GF-D8 (cell line): Measurements from ENCODE around the gene HDAC4.

Source experiments
- DNase-seq: peaks from one replicate; lab custom pipeline; 2025; lab: John Stamatoyannopoulos, UW

HDAC4 gene

DNA sequence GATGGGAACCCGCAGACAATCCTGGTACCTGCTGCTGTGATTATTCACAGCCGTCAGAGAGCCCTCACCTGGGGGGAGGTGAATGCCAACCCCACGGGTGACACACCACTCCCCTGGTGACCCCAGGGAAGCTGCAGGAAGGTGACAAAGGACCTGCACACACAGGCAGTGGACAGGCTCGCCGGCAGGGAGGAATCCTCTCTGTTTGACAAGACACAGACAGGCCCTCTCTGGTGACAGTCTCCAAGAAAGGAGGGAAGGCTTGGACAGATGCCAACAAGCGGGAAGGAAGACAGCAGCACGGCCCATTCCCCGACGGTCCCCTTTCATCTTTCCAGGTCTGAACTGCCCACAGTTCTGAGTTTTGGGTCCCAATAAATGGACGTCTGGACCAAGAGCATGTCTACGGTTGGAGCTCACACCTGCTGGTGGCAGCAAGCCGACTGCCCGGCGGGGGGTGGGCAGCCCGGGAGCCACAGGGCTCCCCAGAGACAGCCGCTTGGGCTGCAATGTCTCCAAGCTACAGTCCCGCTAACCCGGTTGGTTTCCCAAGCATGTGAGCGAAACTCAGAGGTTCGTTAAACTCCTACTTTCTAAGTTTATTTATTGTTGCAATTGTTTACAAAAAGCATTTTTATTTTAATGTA, 31.8 kb downstream of the HDAC4 start:
- no peak for DNase-seq

DNA sequence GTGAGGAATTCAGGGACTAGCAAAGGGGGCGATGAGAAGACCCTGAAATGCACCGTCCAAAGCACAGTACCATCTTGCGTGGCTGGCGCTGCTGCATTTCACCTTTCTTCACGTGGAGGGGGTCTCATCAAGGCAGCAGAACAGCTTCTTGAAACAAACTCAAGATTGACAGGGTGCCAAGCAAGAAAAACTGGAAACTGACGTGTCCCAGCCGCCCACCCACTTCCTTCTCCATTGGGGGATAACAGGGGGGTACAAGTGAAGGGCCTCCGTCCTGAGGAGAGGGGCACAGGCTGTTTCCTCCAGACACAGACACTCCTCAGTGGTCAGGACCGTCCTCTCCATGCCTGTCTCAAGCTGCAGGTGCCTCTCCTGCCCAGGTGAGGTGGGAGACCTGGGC, 32.5 kb downstream of the HDAC4 start:
- no peak for DNase-seq

DNA sequence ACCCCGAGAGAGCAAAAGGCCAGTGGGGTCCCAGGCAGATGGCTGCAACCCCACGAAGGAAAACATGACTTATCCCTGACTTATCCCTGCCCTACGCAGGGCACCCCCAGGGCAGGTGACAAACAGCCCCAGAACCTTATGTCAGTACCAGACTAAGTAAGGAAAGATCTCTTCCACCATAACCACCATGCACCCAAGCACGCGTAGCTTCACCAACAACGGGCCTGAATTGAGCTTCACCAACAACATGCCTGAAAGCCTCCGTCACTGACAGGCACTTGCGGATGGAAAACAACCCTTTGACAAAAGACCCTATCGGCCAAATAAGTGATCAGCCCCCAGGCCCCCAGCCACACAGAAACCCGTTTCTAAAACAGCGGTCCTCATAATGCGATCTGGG, 34.1 kb downstream of the HDAC4 start:
- no peak for DNase-seq

DNA sequence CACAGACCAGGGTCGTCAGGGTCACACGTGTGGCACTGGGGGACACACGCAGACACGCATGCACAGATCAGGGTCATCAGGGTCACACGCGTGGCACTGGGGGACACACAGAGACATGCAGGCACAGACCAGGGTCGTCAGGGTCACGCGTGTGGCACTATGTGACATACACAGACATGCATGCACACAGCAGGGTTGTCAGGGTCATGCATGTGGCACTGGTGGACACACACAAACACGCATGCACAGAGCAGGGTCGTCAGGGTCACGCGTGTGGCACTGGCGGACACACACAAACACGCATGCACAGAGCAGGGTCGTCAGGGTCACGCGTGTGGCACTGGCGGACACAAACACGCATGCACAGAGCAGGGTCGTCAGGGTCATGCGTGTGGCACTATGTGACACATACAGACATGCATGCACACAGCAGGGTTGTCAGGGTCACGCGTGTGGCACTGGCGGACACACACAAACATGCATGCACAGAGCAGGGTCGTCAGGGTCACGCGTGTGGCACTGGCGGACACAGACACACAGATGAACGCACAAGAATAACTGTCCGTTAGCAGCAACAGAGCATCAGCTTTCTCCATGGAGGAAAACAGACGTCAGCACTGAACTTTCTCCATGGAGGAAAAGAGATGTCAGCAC, 34.9 kb downstream of the HDAC4 start:
- DNase-seq = no peak

DNA sequence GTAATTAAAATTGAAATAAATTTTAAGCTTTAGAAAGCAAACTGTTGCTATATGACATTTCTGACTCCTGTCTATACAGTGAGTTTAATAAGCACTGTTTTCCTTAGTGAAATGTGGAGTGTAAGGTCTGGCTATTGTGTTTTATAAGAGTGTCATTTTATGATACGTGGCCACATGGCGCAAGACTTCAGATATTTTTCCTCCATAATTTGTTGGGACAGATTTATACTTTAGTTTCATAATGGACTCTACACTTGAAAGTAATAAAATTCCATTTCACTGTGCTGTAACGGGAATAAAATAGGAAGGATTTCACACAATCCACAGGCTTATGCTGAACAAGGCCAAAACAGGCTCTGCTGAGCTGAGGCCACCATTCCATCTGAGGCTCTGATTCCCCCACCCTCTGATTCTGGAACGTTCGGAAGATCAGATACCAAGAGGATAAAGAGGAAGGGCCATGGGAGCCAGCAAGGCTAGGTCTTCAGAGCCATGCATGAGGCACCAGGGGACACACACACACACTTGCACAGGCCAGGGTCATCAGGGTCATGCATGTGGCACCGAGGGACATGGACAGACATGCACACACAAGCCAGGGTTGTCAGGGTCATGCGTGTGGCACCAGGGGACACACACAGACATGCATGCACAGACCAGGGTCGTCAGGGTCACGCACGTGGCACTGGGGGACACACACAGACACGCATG, 35.6 kb downstream of the HDAC4 start:
- no peak for DNase-seq

DNA sequence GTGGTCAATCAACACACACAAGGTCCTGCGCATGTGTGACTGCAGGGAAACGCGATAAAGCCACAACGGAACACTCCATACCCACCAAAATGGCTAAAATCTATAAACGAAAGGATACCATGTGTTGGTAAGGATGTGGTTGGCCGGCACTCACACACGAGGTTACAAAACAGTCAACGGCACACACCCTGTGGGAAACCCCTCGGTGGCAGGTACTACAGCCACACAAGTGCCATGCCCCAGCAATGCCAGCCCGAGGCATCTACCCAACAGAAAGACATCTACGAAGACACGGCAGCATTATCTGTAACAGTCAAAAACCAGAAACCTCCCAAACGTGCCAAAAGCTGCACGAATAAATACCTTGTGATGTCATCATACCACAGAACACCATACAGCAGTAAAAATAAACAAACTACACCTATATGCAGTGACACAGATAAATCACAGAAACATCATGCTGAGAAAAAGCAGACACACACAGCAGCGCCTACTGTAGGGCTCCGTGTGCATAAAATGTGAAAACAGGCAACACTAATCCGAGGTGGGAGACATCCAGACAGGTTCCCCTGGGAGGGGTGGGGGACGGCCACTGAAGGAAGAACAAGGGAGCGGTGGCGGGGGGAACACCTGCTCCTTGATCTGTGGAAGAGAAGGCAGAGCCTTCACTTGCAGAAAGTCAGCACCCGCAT, 36.7 kb downstream of the HDAC4 start:
- DNase-seq = no peak

DNA sequence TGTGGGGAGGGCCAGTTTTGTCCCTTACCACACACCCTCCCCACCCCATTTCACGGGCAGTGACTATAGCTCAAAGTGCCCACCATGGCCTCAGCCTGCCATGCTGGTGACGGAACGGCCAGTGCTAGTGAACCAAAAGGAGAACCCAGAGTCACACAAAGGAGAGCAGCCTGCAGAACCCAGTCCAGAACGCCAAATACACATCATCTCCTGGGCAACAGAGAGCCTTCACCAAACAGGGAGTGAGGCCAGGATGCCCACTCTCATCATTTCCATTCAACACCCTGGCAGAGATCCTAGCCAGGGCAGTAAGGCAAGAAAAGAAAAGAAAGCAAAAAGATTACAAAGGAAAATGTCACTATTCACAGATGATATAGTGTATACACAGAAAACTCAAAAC, 38.3 kb downstream of the HDAC4 start:
- DNase-seq = no peak

DNA sequence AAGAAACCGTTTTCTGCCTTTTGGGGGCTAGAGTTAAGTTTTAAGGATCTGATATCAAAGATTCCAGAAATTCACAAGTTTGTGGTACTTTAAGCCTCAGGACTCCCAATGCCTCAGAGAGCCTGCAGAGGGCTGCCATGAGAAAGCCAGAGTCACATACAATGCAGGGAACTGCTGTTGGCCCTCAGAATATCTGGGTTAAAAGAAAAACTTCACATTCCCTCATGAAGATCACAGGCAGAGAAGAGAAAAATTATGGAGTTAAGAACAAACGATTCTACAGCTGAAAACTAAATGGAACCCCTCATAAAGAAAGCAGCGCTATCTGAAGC, 39.5 kb downstream of the HDAC4 start:
- DNase-seq = no peak

DNA sequence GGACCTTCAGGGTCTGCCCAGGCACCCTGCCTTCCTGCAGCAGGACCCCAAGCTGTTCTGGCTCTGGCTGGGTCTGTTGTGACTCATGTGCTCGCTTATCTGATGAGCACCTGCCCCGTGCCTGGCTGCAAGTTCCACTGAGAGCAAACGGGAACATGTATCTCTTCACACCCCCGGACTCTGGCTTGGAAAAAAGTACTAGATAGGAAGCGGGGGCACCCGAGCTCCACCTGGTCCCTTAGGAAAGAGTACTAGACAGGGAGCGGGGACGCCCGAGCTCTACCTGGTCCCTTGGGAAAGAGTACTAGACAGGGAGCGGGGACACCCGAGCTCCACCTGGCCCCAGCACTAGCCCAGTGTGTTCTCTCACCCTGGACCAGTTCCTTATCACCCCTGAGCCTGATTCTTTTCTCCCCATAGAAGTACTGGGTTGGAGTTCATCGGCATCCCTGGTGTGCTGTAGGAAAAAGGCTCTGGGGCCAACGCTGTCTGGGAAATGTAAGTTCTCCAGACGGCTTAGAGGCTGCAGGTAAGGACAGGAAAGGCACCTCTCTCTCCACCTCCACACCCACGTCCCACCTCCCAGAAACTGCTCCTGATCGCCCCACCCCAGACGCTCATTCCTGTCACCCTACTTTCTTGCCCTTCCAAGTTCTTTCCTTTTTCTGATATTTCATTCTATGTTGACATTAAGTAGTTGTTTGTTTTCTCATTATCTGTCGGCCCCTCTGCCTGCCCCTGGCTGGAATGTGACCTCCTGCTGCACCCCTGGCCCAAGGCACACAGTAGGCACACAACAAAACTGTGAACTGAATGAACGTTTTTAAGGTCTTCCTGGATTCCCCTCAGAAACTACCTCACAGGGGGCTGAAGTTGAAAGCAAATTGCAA, 40.2 kb downstream of the HDAC4 start:
- no peak for DNase-seq

DNA sequence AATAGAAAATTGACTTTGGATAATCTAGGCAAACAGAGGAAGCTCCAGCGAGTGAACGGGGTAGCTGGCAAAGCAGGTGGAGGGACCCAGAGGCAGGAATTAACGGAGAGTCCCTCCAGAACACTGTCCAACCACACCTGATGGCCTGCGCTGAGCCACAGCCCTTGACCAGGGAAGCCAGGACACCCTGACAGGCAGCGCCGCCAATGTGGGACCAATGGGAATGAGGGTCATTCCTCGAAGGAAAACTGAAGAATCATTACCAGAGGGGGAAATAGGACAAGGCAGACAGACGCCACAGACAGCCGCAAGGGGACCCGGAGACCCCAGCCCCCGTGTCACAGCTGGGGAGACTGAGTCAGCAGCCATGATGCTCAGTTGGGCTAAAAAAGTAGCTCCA, 40.8 kb downstream of the HDAC4 start:
- DNase-seq = no peak

DNA sequence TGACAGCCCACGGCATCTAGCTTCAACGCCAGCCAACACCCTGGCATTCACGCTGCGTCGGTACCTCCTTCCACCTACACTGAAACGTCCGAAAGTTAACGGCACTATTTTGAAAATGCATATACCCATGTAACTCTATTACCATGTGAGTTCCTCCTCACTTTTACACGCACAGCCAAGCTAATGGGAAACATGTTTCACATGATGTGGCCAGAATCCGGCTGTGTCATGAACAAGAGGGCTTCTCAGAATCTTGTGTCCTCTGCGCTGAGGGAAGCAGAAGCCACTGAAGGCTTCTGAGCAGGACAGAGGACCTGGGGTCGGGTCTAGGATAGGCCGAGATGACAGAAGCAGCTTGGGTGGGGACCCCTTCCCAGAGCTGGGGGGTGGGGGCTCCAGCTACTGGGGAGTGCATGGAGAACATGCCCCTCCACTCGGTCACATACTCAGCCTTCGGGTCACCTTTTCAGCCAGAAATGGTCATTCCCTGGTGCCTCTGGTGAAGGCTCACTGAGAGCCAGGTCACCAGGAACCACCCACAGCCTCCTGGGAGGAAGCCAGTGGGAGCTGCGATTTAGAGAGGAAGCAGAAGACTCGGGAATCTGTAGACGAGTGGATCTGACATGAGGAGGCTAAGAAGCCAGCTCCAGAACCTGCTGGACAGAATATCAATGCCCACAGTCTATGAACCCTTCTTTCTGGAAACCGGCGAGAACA, 41.5 kb downstream of the HDAC4 start:
- no peak for DNase-seq

DNA sequence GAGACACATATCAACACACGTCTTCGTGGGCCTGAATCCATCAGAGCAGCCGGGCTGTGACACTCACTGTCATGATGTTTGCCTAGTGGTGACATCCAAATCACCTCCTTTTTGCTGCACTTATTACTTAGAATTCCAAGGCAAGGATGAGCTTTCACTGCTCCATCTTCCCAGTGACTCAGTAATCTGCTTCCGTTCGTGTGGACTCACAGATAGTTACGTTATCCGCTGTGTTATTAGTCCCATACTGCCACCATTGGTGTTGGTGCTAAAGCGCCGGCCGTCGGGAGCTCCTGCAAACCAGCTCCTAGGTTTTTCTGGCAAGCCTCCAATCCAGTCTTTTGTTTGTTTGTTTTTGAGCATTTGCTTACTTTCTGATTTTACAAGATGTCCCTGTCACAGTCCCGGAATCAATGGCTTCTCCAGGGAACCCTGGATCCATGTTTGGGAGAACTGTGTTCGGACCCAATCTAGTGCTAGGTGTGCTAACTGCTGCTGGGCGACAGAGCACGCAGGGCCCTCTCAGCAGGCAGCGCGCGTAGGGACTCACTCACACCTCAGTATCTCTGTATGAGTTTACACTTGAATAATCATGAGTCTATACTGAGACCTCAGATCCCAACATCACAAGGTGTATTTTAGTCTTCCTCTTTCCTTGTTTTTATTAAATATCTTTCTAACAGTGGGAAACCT, 42.6 kb downstream of the HDAC4 start:
- no peak for DNase-seq

DNA sequence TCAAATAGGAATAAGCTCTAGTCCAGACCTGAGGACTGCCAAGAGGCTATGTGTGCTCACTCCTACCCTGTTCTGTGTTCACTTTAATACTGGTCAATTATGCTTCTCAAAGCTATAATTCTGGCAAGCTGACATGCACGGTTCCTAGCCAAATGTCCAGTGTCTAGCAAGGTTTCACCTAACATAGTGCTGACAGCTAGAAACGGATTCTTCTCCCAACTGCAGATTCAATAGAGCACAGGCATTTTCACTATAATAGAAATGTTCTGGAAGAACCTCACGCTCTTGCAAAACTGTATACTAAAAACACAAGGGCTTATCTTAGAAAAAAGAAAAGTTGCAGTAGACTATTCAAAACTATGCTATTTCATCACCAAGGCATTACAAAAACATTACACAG, 45.1 kb downstream of the HDAC4 start:
- no peak for DNase-seq

DNA sequence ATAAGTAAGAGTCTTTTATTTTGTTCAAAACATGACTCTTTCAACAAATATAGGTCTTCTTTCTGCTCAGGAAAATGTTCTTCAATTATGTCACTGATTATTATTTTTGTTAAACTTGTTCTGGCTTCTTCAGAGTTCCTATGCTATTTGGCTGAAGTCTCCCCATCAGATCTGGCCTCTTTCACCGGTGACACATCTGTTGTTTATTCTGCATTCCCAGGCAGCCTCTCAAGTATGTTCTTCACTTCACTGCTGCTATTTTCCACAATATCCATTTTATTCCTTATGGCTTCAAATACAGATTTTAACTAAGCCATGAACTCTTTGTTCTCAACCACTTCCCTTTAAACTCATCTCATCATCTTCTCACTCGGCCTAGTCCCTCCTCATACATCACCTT, 45.7 kb downstream of the HDAC4 start:
- DNase-seq = no peak

DNA sequence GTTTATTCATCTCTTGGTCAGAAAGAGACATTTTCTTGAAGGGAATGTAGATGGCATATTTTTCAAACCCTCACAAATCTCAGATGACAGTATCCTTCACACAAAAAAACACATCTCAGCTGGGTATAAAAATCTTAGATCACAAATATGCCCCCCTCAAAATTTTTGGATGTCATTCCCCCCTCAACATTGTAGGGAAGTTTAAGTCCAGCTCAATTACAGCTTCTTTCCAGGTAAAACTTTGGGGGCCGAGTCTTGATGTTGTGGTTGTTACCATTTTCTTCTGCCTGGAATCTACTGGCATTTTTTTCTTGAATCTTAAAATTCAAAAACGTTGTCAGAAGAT, 46.1 kb downstream of the HDAC4 start:
- DNase-seq = no peak

DNA sequence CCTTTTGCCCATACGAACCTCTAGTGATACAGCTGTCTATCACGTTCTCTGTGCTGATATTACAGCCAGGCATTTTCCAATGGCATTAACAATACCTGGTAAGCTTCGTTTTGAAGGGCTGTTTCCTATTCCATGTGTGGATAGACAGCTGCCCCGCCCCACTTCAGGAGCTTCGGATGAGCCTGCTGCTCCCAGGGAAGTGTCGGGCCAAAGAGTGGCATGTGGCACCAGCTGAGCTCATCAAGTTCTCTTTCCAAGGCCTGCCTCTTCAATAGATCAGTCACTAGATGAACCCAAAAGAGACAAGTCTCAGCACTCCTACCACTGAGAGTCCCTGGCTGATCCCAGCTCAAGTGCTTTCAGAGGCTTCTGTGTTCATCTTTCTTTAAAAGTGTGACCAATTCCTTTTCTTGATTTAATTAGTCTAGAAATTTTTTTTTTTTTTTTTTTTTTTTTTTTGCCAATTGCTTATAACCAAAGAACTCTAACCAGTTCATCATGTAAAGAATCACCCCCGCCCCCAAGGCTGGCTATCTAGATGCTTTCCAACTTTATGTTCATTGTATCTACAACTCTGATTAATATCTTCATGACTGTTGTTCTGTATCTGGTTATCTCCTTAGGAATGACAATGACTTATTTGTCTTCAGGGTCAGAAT, 46.6 kb downstream of the HDAC4 start:
- DNase-seq = no peak

DNA sequence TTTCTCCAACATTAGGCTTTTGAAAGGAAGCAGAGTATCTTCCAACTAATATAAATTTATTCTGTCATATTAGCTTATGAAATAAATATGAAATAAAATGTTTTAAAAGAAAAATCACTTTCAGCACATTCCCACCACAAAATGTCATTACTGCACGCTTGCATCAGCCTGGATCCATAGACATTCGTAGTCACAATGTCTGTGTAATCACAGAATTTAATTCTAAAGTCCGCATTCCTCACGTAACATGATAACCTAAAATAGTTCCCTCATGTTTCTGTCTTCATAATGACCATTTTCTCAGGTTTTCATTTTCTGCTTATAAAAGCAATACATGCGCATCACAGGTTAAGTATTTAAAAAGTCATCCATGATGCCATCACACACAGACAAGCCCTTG, 47.1 kb downstream of the HDAC4 start:
- DNase-seq = no peak

DNA sequence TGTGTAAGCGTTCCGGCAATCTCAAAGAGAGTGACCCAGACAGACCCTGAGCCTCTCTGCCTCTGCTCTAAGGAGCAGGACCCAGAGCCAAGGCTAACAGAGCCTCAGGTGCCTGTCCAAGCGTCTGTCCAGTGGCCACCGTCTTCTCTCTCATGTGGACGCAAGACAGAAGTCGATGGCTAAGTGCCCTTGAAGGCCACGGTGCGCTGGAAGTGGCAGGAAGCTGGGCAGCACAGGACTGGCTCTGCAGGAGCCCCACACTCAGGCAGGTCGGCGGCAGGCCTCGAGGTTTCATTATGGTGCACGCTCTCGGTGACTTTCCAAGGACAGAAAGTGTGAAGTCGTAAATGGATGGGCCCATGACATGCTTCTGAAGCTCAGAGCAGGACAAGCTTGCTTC, 49.1 kb downstream of the HDAC4 start:
- DNase-seq = no peak

DNA sequence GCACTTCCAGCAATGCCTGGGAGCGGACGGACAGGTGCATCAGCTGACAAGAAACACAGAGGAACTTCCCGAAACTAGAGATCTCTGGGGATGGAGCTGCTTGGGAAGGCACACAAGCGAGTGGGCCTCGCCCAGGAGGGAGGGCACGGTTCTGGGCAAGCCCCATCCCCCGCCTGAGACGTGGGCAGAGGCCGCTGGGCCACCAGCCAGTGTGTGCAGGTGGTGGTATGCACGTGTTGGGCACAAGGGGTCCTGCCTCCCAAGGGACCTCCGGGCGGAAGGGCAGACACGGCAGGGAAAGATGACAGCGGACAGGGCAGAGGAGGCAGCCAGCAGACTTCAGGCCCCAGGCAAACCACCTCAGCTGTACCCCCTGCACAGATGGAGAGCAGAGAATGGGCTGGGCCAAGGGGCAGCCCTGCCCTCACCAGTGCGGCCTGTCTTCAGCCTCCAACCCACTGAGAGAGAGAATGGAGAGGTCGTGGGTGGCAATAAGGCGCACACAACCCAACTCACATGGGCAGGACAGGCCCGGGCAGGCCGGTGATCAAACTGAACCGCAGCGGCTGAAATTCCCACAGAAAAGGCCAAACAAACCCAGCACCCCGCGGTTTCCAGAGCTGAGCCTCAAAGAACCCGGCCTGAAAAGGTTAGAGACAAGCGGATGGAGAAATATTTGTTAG, 51.2 kb downstream of the HDAC4 start:
- no peak for DNase-seq
